C4-2B (cell line): ENCODE results near the gene RFC4.

Experiments used
- H3K27ac ChIP-seq: fragments of 450-650 bp; 2 replicates; pipeline ENCODE4 v1.5.1; 2017
- ZFX ChIP-seq: fragments of 450-650 bp; IDR thresholded peaks from 2 replicates; pipeline ENCODE4 v1.6.1; 2017
- TF ChIP-seq, protein P1 (sequence below): fragments of 450-650 bp; conservative IDR thresholded peaks from 2 replicates; pipeline ENCODE4 v1.5.1; 2017; ENCODE audit warnings: mild to moderate bottlenecking

RFC4 gene

DNA sequence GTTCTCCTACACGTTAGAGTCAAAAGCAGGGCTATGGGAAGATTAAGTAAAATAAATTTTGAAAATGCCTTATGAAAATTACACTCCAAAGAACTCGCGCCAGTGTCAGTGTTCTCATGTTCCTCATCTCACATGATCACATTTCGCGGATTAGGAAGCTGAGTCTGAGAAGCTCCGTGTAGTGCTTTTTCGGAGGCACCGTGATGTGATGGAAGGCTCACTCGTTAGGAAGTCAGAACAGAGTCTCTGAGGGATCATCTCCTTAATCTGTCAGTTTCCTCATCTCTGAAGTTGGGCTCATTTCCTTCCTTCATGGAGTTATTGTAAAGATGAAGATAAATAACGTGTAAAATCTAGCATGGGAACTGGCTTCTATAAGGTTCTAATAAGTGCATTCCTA lies 39.5 kb upstream of the RFC4 start:
- no peak overlapping the region for H3K27ac ChIP-seq
- TF ChIP-seq, protein P1, sequence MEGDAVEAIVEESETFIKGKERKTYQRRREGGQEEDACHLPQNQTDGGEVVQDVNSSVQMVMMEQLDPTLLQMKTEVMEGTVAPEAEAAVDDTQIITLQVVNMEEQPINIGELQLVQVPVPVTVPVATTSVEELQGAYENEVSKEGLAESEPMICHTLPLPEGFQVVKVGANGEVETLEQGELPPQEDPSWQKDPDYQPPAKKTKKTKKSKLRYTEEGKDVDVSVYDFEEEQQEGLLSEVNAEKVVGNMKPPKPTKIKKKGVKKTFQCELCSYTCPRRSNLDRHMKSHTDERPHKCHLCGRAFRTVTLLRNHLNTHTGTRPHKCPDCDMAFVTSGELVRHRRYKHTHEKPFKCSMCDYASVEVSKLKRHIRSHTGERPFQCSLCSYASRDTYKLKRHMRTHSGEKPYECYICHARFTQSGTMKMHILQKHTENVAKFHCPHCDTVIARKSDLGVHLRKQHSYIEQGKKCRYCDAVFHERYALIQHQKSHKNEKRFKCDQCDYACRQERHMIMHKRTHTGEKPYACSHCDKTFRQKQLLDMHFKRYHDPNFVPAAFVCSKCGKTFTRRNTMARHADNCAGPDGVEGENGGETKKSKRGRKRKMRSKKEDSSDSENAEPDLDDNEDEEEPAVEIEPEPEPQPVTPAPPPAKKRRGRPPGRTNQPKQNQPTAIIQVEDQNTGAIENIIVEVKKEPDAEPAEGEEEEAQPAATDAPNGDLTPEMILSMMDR = no peak
- TF ChIP-seq ZFX = no peak

DNA sequence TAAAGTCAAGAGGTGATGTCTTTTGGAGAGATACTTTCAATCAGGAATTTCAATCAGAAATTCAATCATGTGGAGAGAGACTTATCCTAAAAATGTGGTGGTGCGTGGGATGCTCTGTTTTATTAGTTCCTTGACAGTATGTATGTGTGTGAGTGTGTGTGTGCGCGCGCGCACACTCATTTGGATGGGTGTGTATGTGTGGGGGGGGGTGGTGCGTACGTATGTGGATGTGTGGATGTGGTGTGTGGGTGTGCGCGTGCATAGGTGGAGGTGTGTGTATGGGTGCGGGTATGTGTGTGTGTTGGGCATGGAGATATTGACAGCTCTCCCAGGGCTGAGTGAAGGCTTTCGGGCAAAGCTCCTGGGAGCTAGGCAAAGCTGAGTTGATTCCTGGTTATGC lies 38.6 kb upstream of the RFC4 start:
- TF ChIP-seq, protein P1 = no peak
- no peak for TF ChIP-seq ZFX
- H3K27ac ChIP-seq = no peak overlapping the region

- H3K27ac ChIP-seq = no peak overlapping the region
- TF ChIP-seq, protein P1 = no peak
- TF ChIP-seq ZFX = no peak
These were observed 36.8 kb upstream of the RFC4 start for GRCh38 chr3:186843039-186843432.

DNA sequence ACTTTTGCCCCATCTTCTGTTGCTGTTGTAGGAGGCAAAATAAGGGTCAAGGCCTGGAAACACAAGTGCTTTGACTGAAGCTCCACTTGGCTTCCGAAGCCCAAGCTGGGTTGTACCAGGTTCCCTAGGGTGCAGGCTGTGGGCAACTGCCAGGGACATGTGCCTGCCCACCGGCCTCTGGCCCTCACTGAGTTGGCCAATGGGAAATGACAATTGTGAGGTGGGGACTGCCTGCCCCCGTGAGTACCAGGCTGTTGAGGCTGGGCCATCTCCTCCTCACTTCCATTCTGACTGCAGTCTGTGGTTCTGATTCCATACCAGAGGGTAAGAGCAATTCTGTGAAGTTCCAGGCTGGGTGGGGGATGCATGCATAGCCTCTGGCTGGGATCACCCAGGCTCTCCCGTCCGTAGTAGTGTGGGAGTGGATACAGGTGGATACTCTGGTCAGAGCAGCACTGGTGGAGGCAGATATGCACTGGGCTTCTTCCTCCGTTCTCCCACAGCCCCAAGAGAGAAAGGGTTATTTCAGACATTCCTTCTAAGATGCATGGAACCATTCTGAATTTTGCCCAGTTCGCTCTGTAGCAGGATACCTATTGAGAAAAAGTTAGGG lies 36.2 kb upstream of the RFC4 start, which contains the start of gene ADIPOQ:
Gene ADIPOQ, plus strand, starts transcription at position 285 of the 613 bp plus-strand sequence. CDS start 10,349 bp downstream, outside the sequence.
- TF ChIP-seq, protein P1 = no peak
- no peak for TF ChIP-seq ZFX

GRCh38 chr3:186841620-186842019 lies 35.3 kb upstream of the RFC4 start:
- TF ChIP-seq, protein P1 = no peak
- TF ChIP-seq ZFX = no peak
- H3K27ac ChIP-seq = no peak overlapping the region

More for the DNA sequence above, 36.2 kb upstream of the RFC4 start, which contains the start of gene ADIPOQ:
- no peak within 1 kb of the TSS for H3K27ac ChIP-seq

GRCh38 chr3:186839874-186840641 lies 33.8 kb upstream of the RFC4 start:
- TF ChIP-seq, protein P1 = no peak
- no peak for TF ChIP-seq ZFX
- H3K27ac ChIP-seq = no peak overlapping the region

- TF ChIP-seq, protein P1 = no peak
- TF ChIP-seq ZFX = no peak
- no peak overlapping the region for H3K27ac ChIP-seq
These were observed 26.0 kb upstream of the RFC4 start for GRCh38 chr3:186832276-186832675.
